DND-41 (cell line): ENCODE results near the gene NAGLU.

Experiments used
- CTCF ChIP-seq: IDR thresholded peaks from 2 replicates; pipeline ENCODE4 v1.5.1; 2012; ENCODE audit warnings: borderline replicate concordance, low read length, moderate library complexity, mild to moderate bottlenecking; ENCODE audit not compliant: poor library complexity, severe bottlenecking; ENCODE audit errors: extremely low read depth
- EZH2 ChIP-seq: IDR thresholded peaks from 3 replicates; pipeline ENCODE4 v1.6.1; 2012; ENCODE audit warnings: borderline replicate concordance, low read depth, mild to moderate bottlenecking, moderate library complexity, low read length, inconsistent platforms; ENCODE audit not compliant: severe bottlenecking

- TF ChIP-seq EZH2 = no peak
- no peak for TF ChIP-seq CTCF
Measured at GRCh38 chr17:42553161-42553818, 17.2 kb downstream of the NAGLU start.
